ENCODE measurements around the gene CENPT.
A peak's percentile ranks its signal among the peaks of the same experiment; 100 is the strongest.

- TF ChIP-seq CTCF (IDR thresholded peaks at IDR 0.05) (peak in 1 of 4 donors; percentile 14), POLR2A (IDR thresholded peaks at IDR 0.05) (no peak)
Observed at GRCh38 chr16:67847064-67847861, at the start of gene CENPT.

Measured in right lobe of liver (tissue), 4 donors.